ENCODE results near the gene CHRFAM7A. TPM values are rescaled to one million over a fixed set of nuclear protein-coding genes. Genes with fewer than 3 reads are reported as not detected.
"Not testable (repeated sequence)": the region's sequence is repeated elsewhere in the genome, so short reads cannot be mapped to it uniquely, and the experiment has no call there.

The CHRFAM7A gene
- total RNA-seq, 1 experiment from 2014 or later, result not detected

DNA sequence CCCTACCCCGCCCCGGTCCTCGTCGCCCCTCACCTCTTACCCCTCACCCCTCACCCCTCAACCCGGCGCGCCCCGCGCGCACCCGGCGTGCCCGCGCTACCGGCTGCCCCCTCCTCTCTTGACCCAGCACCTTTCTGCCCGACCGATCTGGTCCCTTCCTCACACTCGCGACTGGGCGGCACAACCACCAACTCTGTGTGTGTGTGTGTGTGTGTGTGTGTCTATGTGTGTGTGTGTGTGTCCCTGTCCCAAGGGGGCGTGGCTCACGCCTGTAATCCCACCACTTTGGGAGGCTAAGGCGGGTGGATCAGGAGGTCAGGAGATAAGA is 288 bp upstream of the CHRFAM7A start:
- intact Hi-C loops (cut with micrococcal nuclease; ENCODE audit: unreplicated experiment); H3K27ac ChIP-seq (ENCODE audit: low read depth, low read length, poor library complexity, severe bottlenecking); H3K9me3 ChIP-seq (ENCODE audit: low read depth, low read length, poor library complexity, severe bottlenecking); BruUV-seq (replicated peaks); H3K4me3 ChIP-seq (ENCODE audit: low read depth, low read length, poor library complexity, severe bottlenecking); H3K27me3 ChIP-seq (replicated peaks; ENCODE audit: insufficient read depth, low read depth, low read length, poor library complexity); CTCF ChIA-PET; H3K4me1 ChIP-seq (ENCODE audit: insufficient read depth, low read length, poor library complexity, severe bottlenecking); POLR2A ChIA-PET (ENCODE audit: low non-redundant PET); DNase-seq (ENCODE audit: low spot score); H3K36me3 ChIP-seq (ENCODE audit: insufficient read depth, low read length, poor library complexity, severe bottlenecking): not testable (repeated sequence)

DNA sequence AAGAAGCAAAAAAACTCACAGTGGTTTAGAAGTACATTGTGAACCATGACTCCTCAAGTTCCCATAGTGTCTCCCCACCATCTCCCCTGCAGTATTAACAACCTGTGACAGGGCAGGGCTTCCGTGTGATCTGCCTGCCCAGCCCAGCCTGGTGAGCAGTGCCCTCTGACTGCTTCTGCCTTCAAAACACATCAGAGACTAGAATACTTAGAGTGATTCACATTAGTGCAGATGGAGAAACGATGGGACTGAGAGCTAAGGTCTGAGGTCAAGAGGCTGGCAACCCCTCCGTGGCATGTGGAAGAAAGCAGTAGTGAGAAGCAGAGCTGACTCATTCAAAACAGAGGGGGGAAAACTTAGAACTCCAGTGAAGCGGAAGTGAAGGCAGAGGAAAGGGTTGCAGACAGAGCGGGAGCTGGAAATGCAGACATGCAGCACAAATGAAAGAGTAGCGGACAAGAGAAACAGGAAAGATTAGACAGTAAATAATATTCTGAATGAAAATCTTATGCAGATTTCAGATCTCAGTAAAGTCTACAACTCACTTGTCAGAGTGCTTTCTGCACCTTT is 6.9 kb downstream of the CHRFAM7A start:
- H3K36me3 ChIP-seq (ENCODE audit: insufficient read depth, low read length, poor library complexity, severe bottlenecking); BruUV-seq (replicated peaks); CTCF ChIA-PET; DNase-seq (ENCODE audit: low spot score); H3K4me1 ChIP-seq (ENCODE audit: insufficient read depth, low read length, poor library complexity, severe bottlenecking); H3K27me3 ChIP-seq (replicated peaks; ENCODE audit: insufficient read depth, low read depth, low read length, poor library complexity); H3K9me3 ChIP-seq (ENCODE audit: low read depth, low read length, poor library complexity, severe bottlenecking); H3K27ac ChIP-seq (ENCODE audit: low read depth, low read length, poor library complexity, severe bottlenecking); POLR2A ChIA-PET (ENCODE audit: low non-redundant PET); intact Hi-C loops (cut with micrococcal nuclease; ENCODE audit: unreplicated experiment); H3K4me3 ChIP-seq (ENCODE audit: low read depth, low read length, poor library complexity, severe bottlenecking): not testable (repeated sequence)

DNA sequence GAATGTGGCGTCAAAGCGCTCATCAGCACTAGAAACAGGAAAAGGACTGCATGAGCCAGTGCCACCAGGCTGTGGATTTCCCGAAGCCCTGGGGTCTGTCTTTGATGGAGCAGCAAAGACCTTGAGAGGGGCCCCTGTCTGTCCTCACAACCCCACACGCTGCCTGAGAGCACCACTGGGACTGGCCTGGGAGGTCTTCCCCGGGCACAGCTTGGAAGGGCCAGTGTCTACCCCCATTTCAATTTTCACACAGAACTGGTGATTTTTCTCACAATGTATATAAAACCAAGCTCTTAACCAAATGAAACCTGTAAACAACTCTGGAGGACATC is 16.3 kb downstream of the CHRFAM7A start:
- BruUV-seq (replicated peaks); CTCF ChIA-PET: not testable (repeated sequence)

DNA sequence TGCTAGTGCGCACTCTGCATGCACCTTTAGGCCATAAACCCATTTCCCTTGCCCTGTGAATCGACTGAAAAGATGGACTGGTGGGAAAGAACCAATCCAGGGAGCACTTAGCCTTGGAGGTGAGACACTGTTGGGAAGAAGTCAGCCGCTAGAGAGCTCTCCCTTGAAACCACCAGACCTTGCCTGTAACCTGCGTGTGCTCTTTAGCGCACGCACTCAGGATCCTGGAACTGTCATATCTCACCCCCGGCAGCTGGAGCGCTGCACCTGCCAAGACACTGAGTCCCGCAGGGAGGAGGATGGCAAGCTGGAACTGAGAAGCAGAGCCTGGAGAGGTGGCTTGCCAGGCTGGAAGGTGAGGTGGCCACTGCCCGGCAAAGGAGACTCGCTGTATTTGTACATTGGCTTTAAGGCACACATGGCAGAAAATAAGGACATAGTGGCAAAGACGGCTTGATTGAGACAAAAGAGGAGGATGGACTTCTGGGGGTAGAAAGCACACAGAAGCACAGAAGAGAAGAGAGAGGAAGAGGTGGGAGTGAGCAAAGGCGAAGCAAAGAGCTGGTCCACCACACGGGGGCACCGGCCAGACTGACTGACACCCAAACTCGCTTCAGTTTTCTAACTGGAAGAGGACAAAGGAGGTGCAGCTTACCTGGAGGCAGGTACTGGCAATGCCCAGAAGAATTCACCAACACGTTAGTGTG is 16.8 kb downstream of the CHRFAM7A start:
- BruUV-seq (replicated peaks); CTCF ChIA-PET; H3K27ac ChIP-seq (ENCODE audit: low read depth, low read length, poor library complexity, severe bottlenecking); H3K36me3 ChIP-seq (ENCODE audit: insufficient read depth, low read length, poor library complexity, severe bottlenecking); POLR2A ChIA-PET (ENCODE audit: low non-redundant PET); H3K4me3 ChIP-seq (ENCODE audit: low read depth, low read length, poor library complexity, severe bottlenecking); DNase-seq (ENCODE audit: low spot score); H3K27me3 ChIP-seq (replicated peaks; ENCODE audit: insufficient read depth, low read depth, low read length, poor library complexity); intact Hi-C loops (cut with micrococcal nuclease; ENCODE audit: unreplicated experiment); H3K4me1 ChIP-seq (ENCODE audit: insufficient read depth, low read length, poor library complexity, severe bottlenecking); H3K9me3 ChIP-seq (ENCODE audit: low read depth, low read length, poor library complexity, severe bottlenecking): not testable (repeated sequence)

More for the DNA sequence above, 16.3 kb downstream of the CHRFAM7A start:
- POLR2A ChIA-PET (ENCODE audit: low non-redundant PET); H3K4me1 ChIP-seq (ENCODE audit: insufficient read depth, low read length, poor library complexity, severe bottlenecking); H3K27ac ChIP-seq (ENCODE audit: low read depth, low read length, poor library complexity, severe bottlenecking); H3K4me3 ChIP-seq (ENCODE audit: low read depth, low read length, poor library complexity, severe bottlenecking); H3K36me3 ChIP-seq (ENCODE audit: insufficient read depth, low read length, poor library complexity, severe bottlenecking); DNase-seq (ENCODE audit: low spot score); intact Hi-C loops (cut with micrococcal nuclease; ENCODE audit: unreplicated experiment); H3K9me3 ChIP-seq (ENCODE audit: low read depth, low read length, poor library complexity, severe bottlenecking); H3K27me3 ChIP-seq (replicated peaks; ENCODE audit: insufficient read depth, low read depth, low read length, poor library complexity): not testable (repeated sequence)

DNA sequence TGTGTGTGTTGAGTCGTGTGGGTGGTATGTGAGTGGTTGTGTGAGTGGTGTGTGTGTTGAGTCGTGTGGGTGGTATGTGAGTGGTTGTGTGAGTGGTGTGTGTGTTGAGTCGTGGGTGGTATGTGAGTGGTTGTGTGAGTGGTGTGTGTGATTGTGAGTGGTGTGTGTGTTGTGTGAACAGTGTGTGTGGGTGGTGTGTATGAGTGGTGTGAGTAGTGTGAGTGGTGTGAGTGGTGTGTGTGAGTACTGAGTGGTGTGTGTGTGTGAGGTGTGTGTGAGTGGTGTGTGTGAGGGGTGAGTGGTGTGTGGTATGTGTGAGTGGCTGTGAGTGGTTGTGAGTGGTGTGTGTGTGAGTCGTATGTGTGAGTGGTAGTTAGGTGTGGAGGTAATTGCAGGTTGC is 17.5 kb downstream of the CHRFAM7A start:
- POLR2A ChIA-PET (ENCODE audit: low non-redundant PET); H3K4me3 ChIP-seq (ENCODE audit: low read depth, low read length, poor library complexity, severe bottlenecking); CTCF ChIA-PET; H3K4me1 ChIP-seq (ENCODE audit: insufficient read depth, low read length, poor library complexity, severe bottlenecking); H3K36me3 ChIP-seq (ENCODE audit: insufficient read depth, low read length, poor library complexity, severe bottlenecking); BruUV-seq (replicated peaks); intact Hi-C loops (cut with micrococcal nuclease; ENCODE audit: unreplicated experiment); H3K9me3 ChIP-seq (ENCODE audit: low read depth, low read length, poor library complexity, severe bottlenecking); H3K27me3 ChIP-seq (replicated peaks; ENCODE audit: insufficient read depth, low read depth, low read length, poor library complexity); H3K27ac ChIP-seq (ENCODE audit: low read depth, low read length, poor library complexity, severe bottlenecking); DNase-seq (ENCODE audit: low spot score): not testable (repeated sequence)

DNA sequence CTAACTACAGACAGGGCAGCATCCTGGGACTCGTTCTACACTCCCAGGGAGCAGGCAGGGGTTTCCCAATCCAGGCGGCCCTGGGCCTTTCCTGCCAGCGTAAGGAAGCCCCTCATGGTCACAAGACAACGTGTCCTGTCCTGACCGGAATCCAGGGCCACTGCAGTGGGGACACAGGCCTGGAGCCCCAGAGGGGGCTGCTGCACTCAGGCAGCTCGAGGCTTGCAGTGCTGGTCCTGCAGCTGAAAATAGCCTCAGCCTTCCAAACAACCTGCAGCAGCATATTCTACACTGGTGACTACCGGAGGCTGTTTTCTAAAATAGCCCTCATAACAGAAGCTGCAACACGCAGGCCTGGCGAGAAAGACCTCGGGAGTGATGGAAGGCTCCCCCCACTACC is 18.5 kb downstream of the CHRFAM7A start:
- H3K27me3 ChIP-seq (replicated peaks; ENCODE audit: insufficient read depth, low read depth, low read length, poor library complexity); H3K9me3 ChIP-seq (ENCODE audit: low read depth, low read length, poor library complexity, severe bottlenecking); DNase-seq (ENCODE audit: low spot score); POLR2A ChIA-PET (ENCODE audit: low non-redundant PET); H3K36me3 ChIP-seq (ENCODE audit: insufficient read depth, low read length, poor library complexity, severe bottlenecking); intact Hi-C loops (cut with micrococcal nuclease; ENCODE audit: unreplicated experiment); H3K27ac ChIP-seq (ENCODE audit: low read depth, low read length, poor library complexity, severe bottlenecking); CTCF ChIA-PET; H3K4me3 ChIP-seq (ENCODE audit: low read depth, low read length, poor library complexity, severe bottlenecking); BruUV-seq (replicated peaks); H3K4me1 ChIP-seq (ENCODE audit: insufficient read depth, low read length, poor library complexity, severe bottlenecking): not testable (repeated sequence)

DNA sequence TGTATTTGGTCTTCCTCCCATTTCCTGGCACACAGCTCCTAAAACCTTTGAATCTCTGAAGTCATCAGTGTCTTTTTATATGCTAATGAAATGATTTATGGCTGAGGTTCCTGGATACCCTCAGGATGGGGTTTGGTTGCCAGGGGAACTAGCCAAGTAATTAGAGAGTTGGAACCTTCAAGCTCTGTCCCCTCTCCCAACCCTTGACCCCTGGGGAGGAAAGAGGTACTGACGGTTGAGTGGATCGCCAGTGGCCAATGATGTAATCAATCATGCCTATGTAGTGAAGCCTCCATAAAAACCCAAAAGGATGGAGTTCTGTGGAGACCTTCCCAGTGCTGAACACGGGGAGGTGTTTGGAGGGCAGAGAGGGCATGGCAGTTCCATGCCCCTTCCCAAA is 25.1 kb downstream of the CHRFAM7A start:
- POLR2A ChIA-PET (ENCODE audit: low non-redundant PET); H3K27me3 ChIP-seq (replicated peaks; ENCODE audit: insufficient read depth, low read depth, low read length, poor library complexity); H3K4me3 ChIP-seq (ENCODE audit: low read depth, low read length, poor library complexity, severe bottlenecking); CTCF ChIA-PET; intact Hi-C loops (cut with micrococcal nuclease; ENCODE audit: unreplicated experiment); H3K27ac ChIP-seq (ENCODE audit: low read depth, low read length, poor library complexity, severe bottlenecking); H3K9me3 ChIP-seq (ENCODE audit: low read depth, low read length, poor library complexity, severe bottlenecking); BruUV-seq (replicated peaks); H3K36me3 ChIP-seq (ENCODE audit: insufficient read depth, low read length, poor library complexity, severe bottlenecking); DNase-seq (ENCODE audit: low spot score); H3K4me1 ChIP-seq (ENCODE audit: insufficient read depth, low read length, poor library complexity, severe bottlenecking): not testable (repeated sequence)

DNA sequence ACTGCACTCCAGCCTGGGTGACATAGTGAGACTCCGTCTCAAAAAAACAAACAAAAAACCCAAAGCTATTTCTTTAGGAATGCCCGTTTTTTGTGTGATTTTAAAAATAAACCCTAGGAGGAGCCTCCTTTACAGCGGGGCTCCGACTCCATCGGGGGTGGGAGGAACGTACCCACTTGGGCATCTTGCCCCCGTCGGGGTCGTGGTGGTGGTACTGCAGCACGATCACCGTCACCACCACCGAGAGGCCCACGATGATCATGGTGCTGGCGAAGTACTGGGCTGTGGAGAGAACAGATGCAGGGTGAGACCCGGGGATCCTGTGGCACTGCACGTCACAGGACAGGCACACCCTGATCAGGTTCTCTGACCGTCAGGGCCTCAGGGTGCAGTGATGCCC is 26.1 kb downstream of the CHRFAM7A start:
- H3K9me3 ChIP-seq (ENCODE audit: low read depth, low read length, poor library complexity, severe bottlenecking); H3K4me3 ChIP-seq (ENCODE audit: low read depth, low read length, poor library complexity, severe bottlenecking); H3K27ac ChIP-seq (ENCODE audit: low read depth, low read length, poor library complexity, severe bottlenecking); BruUV-seq (replicated peaks); H3K36me3 ChIP-seq (ENCODE audit: insufficient read depth, low read length, poor library complexity, severe bottlenecking); intact Hi-C loops (cut with micrococcal nuclease; ENCODE audit: unreplicated experiment); POLR2A ChIA-PET (ENCODE audit: low non-redundant PET); H3K27me3 ChIP-seq (replicated peaks; ENCODE audit: insufficient read depth, low read depth, low read length, poor library complexity); CTCF ChIA-PET; DNase-seq (ENCODE audit: low spot score); H3K4me1 ChIP-seq (ENCODE audit: insufficient read depth, low read length, poor library complexity, severe bottlenecking): not testable (repeated sequence)

All from A673 (cell line).